Stimulated activated CD4-positive, alpha-beta T cell treated with anti-CD3 and anti-CD28 coated beads, Interleukin-1b, Interleukin-23, amount 100 ng/mL, for 24 hours (primary cell): Measurements from ENCODE around the gene OR2A42.
"Not testable (repeated sequence)": the region's sequence is repeated elsewhere in the genome, so short reads cannot be mapped to it uniquely, and the experiment has no call there.

ENCODE experiments used
- DNase-seq, 4 experiments: peaks; one replicate each; pipeline ENCODE4 v3.0.0-alpha.2; 2020; ENCODE audit warnings: low read depth in 4 of 4, low spot score in 1 of 4

Gene OR2A42, protein sequence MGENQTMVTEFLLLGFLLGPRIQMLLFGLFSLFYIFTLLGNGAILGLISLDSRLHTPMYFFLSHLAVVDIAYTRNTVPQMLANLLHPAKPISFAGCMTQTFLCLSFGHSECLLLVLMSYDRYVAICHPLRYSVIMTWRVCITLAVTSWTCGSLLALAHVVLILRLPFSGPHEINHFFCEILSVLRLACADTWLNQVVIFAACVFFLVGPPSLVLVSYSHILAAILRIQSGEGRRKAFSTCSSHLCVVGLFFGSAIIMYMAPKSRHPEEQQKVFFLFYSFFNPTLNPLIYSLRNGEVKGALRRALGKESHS

DNA sequence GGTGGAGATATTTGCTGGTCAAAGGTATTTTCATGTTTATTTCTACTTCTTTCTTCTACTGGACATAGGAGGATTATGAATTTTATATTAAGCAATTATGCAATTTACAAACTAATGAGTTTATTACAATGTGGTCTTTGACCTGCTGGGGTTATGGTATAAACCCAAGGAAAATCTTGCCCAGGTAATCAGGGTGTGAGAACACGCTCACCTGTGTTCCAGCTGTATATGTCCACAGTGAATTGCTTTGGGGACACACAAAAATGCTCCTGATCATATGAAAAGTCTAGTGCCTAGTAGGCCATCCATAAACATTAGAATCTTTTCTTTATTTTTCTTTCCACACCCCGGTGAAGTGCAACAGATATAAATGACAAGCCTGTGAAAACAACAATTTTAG lies at the start of gene OR2A42:
TSS of gene OR2A42 (minus strand) at position 241 of the 400 bp plus-strand sequence. CDS start 6,762 bp downstream, outside the sequence.
- not testable (repeated sequence) for DNase-seq

DNA sequence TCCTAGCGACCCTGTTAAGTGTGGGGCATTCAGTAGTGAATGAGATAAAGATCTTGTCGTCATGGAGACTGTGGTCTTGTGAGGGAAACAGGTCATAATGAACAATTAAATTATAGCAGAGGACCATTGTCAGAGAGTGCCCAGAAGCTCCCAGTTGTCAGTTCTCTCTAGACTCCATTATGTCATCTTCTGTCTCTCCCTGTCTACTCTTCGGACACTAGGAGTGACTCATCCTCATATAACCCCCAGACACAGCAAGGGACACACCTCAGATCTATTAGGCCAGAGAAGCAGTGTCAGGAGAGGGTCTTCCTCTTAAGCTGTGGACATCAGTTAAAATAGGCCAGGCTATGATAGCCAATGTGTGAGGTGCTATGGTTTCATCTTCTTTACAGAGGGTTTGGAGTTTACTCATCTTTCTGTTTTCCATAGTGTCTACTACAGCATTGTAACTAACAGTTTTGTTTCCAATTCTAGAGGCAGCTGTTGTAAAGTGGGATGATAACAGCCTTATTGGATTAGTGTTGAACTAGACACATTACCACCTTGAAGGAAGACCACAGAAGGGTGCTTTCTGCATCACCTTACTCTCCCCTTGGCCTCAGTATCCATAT lies 47.9 kb upstream of the OR2A42 start:
- DNase-seq, result not testable (repeated sequence)

DNA sequence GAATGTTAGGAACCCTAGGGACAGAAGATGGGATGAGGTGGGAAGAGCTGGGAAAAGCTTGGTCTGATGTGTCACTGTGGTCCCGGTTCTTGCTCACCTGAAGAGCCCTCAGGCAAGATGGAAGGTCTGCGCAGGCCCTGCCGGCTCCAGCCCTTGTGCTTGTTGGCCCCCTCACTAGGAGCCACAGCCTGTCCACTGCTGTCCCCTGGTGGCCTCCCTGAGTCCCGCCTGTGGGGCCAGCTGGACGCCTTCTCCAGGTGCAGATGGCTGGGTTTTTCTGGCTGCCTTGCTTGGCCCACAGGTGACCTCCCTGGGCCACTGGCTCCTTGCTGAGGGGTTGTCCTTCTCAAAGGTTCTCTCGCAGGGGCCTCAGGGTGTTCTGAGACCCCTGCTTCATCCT lies 44.3 kb upstream of the OR2A42 start:
- not testable (repeated sequence) for DNase-seq

DNA sequence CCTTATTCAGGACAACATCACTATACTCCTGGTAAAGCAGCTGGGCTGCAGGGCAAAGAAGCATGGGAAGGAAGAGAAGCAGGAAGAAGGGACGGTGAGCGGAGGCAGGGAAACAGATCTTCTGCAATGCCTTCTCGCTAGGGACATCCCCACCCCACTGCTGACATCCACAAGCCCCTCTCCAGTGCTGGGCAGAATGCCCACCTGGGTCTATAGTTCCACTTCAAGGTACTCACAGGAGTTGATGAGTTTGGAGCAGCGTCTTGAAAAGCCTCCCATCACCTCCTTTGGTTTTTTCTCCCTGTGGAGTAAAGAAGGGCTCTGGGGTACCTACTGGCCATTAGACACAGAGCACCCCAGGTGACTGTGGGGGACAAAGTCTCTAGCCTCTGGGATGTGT lies 43.1 kb upstream of the OR2A42 start:
- DNase-seq, result not testable (repeated sequence)

DNA sequence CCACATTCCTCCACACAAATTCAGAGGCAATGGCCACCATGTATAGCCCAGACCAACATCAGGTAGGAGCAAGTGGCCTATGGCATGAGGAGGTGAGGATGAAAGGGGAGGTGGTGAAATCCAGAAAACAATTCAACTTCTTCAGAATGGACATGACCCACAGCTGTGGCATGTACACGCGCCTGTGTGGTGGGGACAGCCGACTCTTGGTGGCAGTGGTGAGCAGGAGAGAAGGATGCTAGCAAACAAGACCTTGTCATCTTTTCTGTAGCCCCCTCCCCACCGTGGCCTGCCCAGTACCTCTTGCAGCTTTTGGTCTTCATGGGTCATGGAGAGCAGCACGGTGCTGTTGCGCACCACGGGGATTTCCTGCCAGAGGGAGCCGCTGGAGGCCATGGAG lies 42.6 kb upstream of the OR2A42 start:
- DNase-seq, result not testable (repeated sequence)

DNA sequence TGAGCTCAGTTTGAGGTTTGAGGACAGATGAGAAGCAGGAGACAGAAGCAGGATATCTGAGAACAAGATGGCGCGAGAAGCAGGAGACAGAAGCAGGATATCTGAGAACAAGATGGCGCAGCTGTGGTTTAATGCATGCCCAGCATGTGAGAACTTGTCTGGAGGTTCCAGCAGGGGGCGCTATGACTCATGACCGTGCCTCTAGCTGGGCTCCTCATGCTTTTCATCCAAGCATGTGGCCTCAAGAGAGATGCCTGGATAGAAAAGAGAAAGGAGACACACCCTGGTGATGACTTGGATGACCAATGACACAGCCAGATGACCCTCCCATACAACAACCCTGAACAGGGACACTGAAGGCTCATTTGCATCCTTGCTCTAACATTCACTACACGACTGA lies 40.6 kb upstream of the OR2A42 start:
- not testable (repeated sequence) for DNase-seq

DNA sequence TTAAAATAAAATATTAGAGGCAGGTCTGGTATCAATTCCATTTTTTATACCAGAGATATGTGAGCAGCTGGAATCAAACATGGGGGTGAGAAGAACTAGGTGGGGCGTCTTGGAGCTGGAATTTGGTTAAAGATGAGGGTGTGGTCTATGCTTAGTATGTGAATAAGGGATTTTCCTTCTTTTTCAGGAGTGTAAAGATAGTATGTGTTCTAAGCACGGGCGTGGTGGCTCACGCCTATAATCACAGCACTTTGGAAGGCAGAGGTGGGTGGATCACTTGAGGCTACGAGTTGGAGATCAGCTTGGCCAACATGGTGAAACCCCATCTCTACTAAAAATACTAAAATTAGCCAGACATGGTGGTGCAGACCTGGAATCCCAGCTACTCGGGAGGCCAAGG lies 35.9 kb upstream of the OR2A42 start:
- DNase-seq, result not testable (repeated sequence)

DNA sequence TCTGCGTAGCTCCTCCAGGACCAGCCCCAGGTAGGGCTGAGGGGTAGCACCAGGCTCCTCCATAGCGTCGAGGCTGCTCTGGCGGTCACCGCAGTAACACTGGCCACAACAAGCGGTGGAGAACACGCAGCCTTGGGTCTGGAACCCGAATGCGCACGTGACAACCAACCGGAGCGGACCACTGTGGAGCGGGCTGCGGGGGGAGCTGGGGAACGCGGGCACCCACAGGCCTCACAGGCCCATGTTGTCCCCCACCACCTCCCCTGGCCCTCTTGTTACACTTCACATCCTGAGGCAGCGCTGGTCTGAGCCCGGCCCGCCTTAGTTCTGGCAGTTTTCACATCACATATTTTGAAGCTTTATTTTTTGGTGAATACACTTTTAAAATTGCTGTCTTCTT lies 29.8 kb upstream of the OR2A42 start, which contains the start of gene CTAGE8:
TSS of gene CTAGE8 (minus strand) at position 101 of the 400 bp plus-strand sequence. CDS start at position 63, 38 bp downstream.
- DNase-seq, result not testable (repeated sequence)

DNA sequence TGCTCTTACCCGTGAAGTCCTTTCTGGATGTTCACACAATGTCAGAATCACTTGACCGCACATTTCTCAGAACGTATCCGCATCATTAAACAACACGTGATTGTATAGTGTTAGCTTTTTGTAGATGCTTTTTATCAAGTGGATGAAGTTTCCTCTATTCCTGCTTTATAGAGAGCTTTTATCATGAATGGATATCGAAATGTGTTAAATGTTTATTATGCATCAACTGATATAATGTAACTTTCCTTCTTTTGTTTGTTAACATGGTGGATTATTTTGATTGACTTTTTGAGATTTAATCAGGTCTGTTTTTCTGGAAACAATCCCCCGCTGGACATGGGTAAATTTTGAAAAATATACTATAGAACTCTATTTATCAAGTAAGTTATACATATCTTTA lies 25.3 kb upstream of the OR2A42 start, which contains the start of gene OR2A7:
TSS of gene OR2A7 (minus strand) at position 101 of the 400 bp plus-strand sequence. CDS start 5,164 bp downstream, outside the sequence.
- not testable (repeated sequence) for DNase-seq

DNA sequence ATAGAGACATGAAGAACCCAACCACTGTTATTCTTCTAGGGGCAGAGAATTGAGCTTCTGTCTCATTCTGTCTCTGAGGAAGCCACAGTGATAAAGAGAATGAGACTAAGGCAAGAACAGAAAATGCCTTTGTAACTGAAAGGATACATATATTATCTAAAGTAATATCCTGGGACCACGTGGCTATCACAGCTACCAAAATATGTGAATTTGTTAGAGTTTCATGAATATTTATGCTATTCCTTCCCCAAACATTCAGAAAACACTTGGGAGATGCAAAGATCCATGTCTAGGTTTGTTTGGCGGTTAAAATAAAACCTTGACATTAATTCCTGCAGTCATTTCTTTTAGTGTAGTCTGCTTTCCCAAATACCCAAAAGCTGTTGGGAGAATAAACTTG lies 22.7 kb upstream of the OR2A42 start:
- DNase-seq, result not testable (repeated sequence)

DNA sequence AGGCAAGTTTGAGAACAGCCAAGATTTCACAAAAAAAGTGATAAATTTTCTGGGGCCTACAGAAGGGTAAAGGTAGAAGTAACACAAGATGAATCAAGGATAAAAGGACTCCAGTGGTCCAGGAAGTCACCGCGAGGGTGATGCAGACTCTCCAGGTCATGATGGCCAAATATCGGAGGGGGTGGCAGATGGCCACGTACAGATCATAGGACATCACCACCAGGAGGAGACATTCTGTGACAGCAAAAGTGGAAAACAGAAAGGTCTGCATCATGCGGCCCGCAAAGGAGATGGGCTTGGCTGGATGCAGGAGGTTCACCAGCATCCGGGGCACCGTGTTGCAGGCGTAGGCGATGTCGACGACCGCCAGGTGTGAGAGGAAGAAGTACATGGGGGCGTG lies 19.7 kb upstream of the OR2A42 start:
- not testable (repeated sequence) for DNase-seq

DNA sequence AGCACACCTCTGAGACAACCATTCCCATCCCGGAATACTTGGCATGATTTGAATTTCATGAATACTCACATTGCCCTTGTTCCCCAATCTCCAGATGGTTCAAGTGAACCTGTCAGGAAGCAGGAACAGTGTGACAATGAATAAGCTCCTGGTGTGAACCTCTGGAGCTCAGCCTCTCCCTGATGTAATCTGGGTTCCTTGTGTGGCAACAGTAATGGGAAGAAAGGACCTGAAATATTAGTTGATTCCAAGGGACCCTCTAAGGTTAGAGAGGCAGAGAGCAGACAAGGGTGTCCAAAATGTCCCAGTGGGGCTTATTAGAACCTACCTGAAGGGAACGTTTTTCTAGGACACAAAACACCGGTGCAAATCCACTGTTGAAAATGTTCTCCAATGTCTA lies 16.7 kb upstream of the OR2A42 start:
- no peak for DNase-seq

DNA sequence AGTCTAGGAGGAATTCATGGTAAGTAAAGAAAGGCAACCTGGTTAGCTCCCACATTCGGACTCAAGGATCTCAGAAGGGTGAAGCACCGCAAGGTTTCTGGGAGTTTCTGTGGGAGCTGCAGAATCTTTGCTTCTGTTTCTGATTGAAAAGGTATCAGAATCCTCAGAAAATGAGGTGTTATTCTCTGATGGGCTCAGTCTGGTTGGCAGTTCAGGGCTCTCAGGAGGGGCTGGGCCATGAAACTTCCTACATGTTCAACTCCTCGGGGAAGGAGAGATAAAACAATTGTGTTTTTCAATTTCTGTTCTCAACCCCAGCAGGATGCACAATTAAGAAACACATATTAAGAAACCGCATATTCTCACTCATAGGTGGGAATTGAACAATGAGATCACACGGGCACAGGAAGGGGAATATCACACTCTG lies 16.1 kb upstream of the OR2A42 start:
- no peak for DNase-seq

DNA sequence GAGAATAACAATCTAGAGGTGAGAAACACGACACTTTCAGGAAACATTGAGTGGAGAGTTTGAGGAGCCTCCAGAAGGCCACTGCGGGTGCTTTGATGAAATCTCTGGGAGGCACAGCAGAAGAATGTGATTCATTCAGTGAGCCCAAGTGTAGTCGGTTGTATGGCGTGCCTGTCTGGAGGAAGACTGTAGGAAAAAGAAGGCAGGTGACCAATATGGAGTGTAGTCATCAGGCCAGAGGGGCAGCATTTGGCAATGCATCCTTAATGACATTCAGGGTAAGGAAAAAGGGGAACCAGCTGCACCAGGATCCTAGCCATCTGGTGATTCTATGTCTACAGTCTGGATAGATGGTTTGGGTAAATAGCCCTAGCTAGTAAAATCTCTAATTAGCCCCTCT lies 12.9 kb upstream of the OR2A42 start:
- not testable (repeated sequence) for DNase-seq

DNA sequence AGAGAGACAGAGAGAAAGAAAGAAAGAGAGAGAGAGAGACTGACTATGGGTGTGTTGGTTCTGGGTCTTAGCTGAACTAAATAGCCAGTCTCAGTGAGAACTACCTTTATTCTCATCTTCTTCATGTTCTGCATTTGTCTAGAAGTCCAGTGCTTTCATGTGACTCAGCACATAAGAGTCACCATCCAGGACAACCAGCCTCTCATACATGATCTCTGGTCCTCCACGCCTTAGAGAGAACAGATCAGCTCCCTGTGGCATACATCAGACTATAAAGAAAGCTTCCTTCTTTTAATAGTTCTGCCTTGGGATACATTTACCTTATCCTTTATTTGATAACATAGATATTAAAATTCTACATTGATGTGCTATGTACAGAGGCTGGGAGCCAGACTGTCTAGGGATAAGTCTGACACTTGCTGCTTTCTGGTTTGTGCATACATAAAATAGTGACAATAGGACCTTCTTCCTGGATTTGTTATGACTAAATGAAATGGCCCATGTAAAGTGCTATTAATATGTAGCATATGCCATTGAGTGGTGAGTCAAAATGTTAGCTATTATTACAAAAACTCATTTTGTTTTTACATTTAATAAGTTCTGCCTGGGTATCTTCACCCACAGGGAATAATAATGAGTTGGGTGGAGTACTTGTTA lies 8.4 kb upstream of the OR2A42 start:
- DNase-seq, result not testable (repeated sequence)

DNA sequence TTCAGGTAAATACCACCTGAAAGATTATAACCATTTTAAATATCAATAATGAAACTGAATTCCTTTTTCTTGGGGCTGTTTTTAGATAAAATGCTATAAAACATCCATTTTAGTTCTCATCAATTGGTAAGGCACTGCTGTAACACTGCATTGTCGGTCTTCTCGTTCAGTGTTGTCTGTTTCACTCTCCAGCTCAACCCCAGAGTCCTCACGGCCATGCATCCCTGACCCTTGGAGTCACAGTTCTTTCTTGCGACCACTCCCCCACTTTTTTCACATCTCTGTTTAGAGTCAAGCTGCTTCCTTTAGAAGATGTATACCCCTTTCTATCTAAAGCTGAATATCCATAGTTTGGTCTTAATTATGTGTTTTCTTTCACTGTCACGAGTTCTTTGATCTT lies 7.6 kb upstream of the OR2A42 start:
- DNase-seq, result not testable (repeated sequence)

DNA sequence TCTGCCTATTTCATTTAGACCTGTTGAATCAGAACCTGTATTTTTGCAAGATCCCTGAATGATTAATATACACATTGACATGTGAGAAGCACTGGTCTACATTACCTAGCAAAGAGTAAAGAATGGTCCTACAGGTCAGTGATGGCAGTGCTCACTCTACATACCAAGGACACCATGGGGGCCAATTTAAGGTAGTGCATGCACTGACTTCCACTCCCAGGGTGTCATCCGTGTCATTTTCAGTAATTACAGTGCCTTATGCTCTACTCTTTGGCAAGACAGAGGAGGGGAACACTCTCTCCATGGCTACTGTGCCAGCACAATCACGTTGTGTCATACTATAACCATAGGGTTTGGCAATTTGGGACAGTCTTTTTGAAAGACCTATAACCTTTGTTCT lies 6.0 kb upstream of the OR2A42 start:
- DNase-seq, result not testable (repeated sequence)

DNA sequence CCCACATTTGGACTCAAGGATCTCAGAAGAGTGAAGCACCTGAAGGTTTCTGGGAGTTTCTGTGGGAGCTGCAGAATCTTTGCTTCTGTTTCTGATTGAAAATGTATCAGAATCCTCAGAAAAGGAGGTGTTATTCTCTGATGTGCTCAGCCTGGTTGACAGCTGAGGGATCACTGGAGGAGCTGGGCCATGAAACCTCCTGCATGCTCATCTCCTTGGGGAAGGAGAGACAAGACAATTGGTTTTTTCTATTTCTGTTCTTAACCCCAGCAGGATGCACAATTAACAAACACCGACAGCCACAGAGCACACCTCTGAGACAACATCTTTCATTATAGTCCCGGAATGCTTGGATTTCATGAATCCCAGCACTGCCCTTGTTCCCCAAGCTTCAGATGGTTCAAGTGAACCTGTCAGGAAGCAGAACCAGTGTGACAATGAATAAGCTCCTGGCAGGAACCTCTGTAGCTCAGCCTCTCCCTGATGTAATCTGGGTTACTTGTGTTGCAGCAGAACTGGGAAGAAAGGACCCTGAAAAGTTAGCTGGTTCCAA lies 799 bp downstream of the OR2A42 start:
- not testable (repeated sequence) for DNase-seq

DNA sequence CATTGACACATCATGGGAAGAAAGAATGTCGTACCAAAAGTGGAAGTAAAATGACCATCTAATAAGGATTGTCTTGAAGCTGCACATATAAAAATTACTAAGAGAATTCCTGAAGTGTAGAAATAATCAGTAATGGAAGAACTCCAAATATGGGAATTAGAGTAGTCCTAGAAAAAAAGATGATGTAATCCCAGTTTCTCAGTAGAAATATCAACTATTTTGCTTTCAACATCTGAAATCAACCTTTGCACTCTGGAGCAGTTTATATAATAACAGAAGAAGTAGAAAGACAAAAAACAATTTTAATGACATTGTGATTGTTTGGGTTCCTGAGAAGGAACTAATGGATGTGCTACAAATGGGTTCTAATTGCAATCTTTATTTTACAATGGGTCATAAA lies 6.4 kb downstream of the OR2A42 start:
- not testable (repeated sequence) for DNase-seq

DNA sequence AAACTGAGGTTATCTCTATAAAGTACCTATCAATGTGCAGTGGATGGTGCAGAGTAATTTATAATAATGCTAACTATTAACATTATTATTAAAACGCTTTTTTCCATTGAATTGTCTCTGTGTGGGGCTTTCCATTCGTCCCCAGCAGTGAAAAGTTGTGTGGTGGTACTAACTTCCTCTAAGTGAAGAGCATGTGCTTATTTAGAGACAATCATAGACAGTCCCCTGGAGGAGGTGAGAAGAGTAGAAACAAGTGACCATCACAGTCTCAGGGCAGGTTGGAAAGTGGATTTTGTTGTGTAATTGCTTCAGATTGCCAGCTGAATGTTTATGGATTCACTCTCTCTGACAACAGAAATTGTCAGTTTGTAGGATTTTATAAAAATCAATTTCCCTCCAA lies 8.4 kb downstream of the OR2A42 start:
- not testable (repeated sequence) for DNase-seq

DNA sequence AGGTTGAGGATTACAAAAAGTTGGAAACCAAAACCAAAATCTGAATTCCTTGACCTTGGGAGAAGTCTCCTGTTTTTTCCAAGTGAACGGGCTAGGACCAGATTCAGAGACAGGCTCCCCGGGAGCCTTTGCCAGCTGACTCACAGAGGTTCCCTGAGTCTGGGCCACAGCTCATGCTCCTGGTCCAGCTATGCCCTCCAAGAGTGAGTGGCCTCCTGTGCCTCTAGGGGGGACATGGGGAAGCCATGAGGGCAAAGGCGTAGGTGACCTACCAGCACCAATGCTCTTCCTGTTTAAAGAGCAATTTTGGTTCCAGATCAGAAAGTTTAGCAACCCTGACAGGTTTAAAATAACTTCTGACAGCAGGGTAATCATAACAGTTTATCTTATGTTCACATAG lies 10.6 kb downstream of the OR2A42 start:
- DNase-seq, result not testable (repeated sequence)
